Panc1 (cell line): ENCODE measurements around the gene MAN2A2. TPM values are rescaled to one million over a fixed set of nuclear protein-coding genes. Genes with fewer than 3 reads are reported as not detected.

Experiments
- ATAC-seq: fragments of 200-7000 bp; cut with Tn5 transposase; 2 replicates; pipeline ENCODE4 v1.9.1; 2020; ENCODE audit warnings: mild to moderate bottlenecking, moderate library complexity
- BruUV-seq: library from RNA; stranded (reverse); fragments of 400-500 nt; replicated peaks from 2 replicates; lab custom pipeline; 2021; lab: Mats Ljungman, UMichigan
- CTCF ChIA-PET: fragments of 300-600 bp; sonication (Branson Sonifier 250); formaldehyde crosslinking; loops from one replicate; lab custom pipeline; 2022; ENCODE audit warnings: antibody characterized with exemption; lab: Charles Lee
- POLR2A ChIA-PET: fragments of 300-600 bp; sonication (Branson Sonifier 250); formaldehyde crosslinking; loops from one replicate; lab custom pipeline; 2022; ENCODE audit warnings: antibody characterized with exemption; lab: Charles Lee
- DNase-seq: peaks from one replicate; pipeline ENCODE4 v3.0.0-alpha.2; 2010; ENCODE audit warnings: low read depth, low spot score
- H3K27ac ChIP-seq: 2 replicates; pipeline ENCODE4 v1.5.1; 2011; ENCODE audit warnings: mild to moderate bottlenecking, low read length, inconsistent platforms
- H3K27me3 ChIP-seq: fragments of 200-500 bp; sonication (Bioruptor generic); 2 replicates; pipeline ENCODE4 v1.6.0; 2014; ENCODE audit warnings: low read length, inconsistent platforms; ENCODE audit not compliant: control insufficient read depth, insufficient read depth
- H3K36me3 ChIP-seq: fragments of 200-500 bp; sonication (Bioruptor generic); 2 replicates; pipeline ENCODE4 v1.5.1; 2014; ENCODE audit warnings: inconsistent platforms, mild to moderate bottlenecking, low read length, moderate library complexity; ENCODE audit not compliant: control insufficient read depth, insufficient read depth
- H3K4me1 ChIP-seq: 2 replicates; pipeline ENCODE4 v1.5.1; 2011; ENCODE audit warnings: inconsistent platforms, mild to moderate bottlenecking, low read length, moderate library complexity; ENCODE audit not compliant: control insufficient read depth, insufficient read depth
- H3K4me3 ChIP-seq, 2 experiments: 2 replicates each; pipeline ENCODE4 v1.5.1; 2011 to 2012; ENCODE audit warnings: low read depth in 2 of 2, low read length in 2 of 2, mild to moderate bottlenecking in 2 of 2, inconsistent platforms in 1 of 2, moderate library complexity in 1 of 2
- H3K9me3 ChIP-seq: fragments of 200-500 bp; sonication (Bioruptor generic); 2 replicates; pipeline ENCODE4 v1.5.1; 2014; ENCODE audit warnings: low read depth, mild to moderate bottlenecking, inconsistent platforms, low read length, moderate library complexity; ENCODE audit not compliant: control insufficient read depth, insufficient read depth
- POLR2AphosphoS5 ChIP-seq: IDR thresholded peaks from 2 replicates; pipeline ENCODE4 v1.6.1; 2012; ENCODE audit warnings: mild to moderate bottlenecking, low read depth, low read length, moderate library complexity
- SIN3A ChIP-seq: IDR thresholded peaks from 2 replicates; pipeline ENCODE4 v1.6.1; 2012; ENCODE audit warnings: low read depth, mild to moderate bottlenecking, low read length, moderate library complexity, borderline replicate concordance; ENCODE audit not compliant: insufficient read depth
- TCF7L2 ChIP-seq: IDR thresholded peaks from 2 replicates; pipeline ENCODE4 v1.6.1; 2011; ENCODE audit warnings: mild to moderate bottlenecking, low read depth, low read length, inconsistent platforms
- in situ Hi-C: cut with HindIII; loops from 2 replicates; pipeline ENCODE4 v1.10.0; 2016; ENCODE audit warnings: low sequenced_read_pairs, low pct_unique_long_range_greater_than_20kb
- intact Hi-C: fragments of 100-400 bp; cut with micrococcal nuclease; formaldehyde crosslinking; loops from one replicate; pipeline ENCODE4 v1.10.0; 2022; ENCODE audit not compliant: unreplicated experiment
- total RNA-seq: library from RNA; stranded (reverse); gene quantifications from one replicate; pipeline ENCODE4 v1.2.1, GENCODE V29; 2021; ENCODE audit not compliant: unreplicated experiment
- TF ChIP-seq, protein P1 (sequence below): fragments of 450-650 bp; IDR thresholded peaks from 2 replicates; pipeline ENCODE4 v1.5.1; 2017; ENCODE audit warnings: mild to moderate bottlenecking
- TF ChIP-seq, protein P2 (sequence below), 2 experiments: IDR thresholded peaks; 2 replicates each; pipeline ENCODE4 v1.6.1; 2011 to 2012; ENCODE audit warnings: low read depth in 2 of 2, control low read depth in 1 of 2, low read length in 1 of 2, mild to moderate bottlenecking in 1 of 2, moderate library complexity in 1 of 2; ENCODE audit not compliant: insufficient read depth in 1 of 2

MAN2A2 gene
- total RNA-seq, 1 experiment from 2014 or later, result 77.2 TPM

DNA sequence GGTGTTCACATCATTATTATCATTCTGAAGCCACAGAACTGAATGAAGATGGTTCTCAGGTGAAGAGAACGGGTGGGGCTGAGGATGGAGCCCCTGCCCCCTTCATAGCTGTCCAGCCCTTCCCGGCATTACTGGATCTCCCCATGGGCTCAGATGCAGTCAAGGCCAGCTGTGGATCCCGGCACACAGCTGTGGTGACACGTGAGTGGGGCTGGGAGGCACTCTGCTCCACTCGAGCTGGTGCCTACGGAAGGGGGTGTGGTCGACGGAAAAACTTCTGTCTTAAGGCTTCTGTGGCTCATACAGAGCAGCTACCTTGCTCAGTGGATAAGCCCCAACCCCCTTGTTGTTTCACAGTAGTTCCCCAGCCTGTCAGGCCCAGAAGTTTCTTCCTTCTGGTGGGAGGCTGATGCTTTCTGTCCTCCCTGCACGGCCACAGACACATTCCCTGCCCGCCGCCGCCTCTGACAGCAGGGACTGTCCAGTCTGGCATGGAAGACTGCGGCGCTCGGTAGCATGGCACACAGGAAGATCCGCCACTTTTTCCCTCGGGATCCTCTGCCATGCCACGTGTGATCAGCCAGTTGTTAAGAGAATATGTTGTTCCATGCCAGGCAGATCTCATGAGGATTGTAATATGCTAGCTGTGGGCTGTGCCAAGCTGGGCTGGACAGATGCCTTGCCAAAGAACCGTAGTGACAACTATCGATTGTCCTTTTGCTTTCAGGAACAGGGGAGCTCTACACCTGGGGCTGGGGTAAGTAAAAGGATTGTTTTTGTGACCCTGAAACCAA lies 57.4 kb downstream of the MAN2A2 start:
- peaks cover 6% of the 10 kb centered on the region for H3K36me3 ChIP-seq
- no peak for ATAC-seq
- no peak overlapping the region for H3K27ac ChIP-seq
- H3K4me3 ChIP-seq, result no peak overlapping the region
- POLR2A ChIA-PET, result no interaction called here
- no peak for DNase-seq
- BruUV-seq, result no TSS peak
- no peaks in the 10 kb centered on the region for H3K27me3 ChIP-seq
- in situ Hi-C loops (no loop called here), intact Hi-C loops (no loop called here)
- H3K9me3 ChIP-seq, result no peaks in the 10 kb centered on the region
- TF ChIP-seq, protein P1, sequence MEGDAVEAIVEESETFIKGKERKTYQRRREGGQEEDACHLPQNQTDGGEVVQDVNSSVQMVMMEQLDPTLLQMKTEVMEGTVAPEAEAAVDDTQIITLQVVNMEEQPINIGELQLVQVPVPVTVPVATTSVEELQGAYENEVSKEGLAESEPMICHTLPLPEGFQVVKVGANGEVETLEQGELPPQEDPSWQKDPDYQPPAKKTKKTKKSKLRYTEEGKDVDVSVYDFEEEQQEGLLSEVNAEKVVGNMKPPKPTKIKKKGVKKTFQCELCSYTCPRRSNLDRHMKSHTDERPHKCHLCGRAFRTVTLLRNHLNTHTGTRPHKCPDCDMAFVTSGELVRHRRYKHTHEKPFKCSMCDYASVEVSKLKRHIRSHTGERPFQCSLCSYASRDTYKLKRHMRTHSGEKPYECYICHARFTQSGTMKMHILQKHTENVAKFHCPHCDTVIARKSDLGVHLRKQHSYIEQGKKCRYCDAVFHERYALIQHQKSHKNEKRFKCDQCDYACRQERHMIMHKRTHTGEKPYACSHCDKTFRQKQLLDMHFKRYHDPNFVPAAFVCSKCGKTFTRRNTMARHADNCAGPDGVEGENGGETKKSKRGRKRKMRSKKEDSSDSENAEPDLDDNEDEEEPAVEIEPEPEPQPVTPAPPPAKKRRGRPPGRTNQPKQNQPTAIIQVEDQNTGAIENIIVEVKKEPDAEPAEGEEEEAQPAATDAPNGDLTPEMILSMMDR, result no peak
- TF ChIP-seq, protein P2, sequence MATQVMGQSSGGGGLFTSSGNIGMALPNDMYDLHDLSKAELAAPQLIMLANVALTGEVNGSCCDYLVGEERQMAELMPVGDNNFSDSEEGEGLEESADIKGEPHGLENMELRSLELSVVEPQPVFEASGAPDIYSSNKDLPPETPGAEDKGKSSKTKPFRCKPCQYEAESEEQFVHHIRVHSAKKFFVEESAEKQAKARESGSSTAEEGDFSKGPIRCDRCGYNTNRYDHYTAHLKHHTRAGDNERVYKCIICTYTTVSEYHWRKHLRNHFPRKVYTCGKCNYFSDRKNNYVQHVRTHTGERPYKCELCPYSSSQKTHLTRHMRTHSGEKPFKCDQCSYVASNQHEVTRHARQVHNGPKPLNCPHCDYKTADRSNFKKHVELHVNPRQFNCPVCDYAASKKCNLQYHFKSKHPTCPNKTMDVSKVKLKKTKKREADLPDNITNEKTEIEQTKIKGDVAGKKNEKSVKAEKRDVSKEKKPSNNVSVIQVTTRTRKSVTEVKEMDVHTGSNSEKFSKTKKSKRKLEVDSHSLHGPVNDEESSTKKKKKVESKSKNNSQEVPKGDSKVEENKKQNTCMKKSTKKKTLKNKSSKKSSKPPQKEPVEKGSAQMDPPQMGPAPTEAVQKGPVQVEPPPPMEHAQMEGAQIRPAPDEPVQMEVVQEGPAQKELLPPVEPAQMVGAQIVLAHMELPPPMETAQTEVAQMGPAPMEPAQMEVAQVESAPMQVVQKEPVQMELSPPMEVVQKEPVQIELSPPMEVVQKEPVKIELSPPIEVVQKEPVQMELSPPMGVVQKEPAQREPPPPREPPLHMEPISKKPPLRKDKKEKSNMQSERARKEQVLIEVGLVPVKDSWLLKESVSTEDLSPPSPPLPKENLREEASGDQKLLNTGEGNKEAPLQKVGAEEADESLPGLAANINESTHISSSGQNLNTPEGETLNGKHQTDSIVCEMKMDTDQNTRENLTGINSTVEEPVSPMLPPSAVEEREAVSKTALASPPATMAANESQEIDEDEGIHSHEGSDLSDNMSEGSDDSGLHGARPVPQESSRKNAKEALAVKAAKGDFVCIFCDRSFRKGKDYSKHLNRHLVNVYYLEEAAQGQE (IDR thresholded peaks at IDR 0.05; ENCODE audit: insufficient read depth in 1 of 2, low read depth in 2 of 2, low read length in 1 of 2), result no peak
- no peak for TF ChIP-seq SIN3A
- no peak for TF ChIP-seq TCF7L2
- TF ChIP-seq POLR2AphosphoS5, result no peak
- CTCF ChIA-PET, result no interaction called here
- H3K4me1 ChIP-seq, result peaks cover 13% of the 10 kb centered on the region

DNA sequence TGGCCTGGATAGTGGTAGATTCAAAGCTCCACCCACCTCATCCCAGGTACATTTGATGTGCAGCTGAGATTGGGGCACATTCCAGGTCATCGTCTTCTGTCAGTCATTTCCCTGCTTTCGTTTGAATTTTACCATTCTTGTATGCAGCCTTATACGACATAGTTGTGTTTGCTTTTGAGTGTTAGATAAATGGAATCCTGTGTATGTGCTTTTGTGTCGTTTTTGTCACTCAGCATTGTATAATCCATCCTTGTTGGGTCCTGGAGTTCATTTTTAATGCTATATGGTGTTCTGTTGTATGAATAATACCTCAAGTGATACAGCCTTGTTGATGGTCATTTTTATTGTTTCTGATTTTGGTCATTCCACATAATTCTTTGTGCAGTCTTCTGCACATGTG lies 58.9 kb downstream of the MAN2A2 start:
- ChIA-PET POLR2A (no interaction called here), CTCF (no interaction called here)
- Histone ChIP-seq H3K27ac (no peak overlapping the region), H3K36me3 (peaks cover 19% of the 10 kb centered on the region), H3K9me3 (no peaks in the 10 kb centered on the region), H3K4me1 (peaks cover 4% of the 10 kb centered on the region), H3K27me3 (no peaks in the 10 kb centered on the region), H3K4me3 (no peak overlapping the region)
- TF ChIP-seq POLR2AphosphoS5, result no peak; the same call in 1 of the 2 replicates
- TF ChIP-seq TCF7L2, result no peak
- TF ChIP-seq, protein P2 (IDR thresholded peaks at IDR 0.05; ENCODE audit: insufficient read depth in 1 of 2, low read depth in 2 of 2, low read length in 1 of 2), result no peak
- no peak for TF ChIP-seq SIN3A
- TF ChIP-seq, protein P1, result no peak
- ATAC-seq (no peak), DNase-seq (no peak)
- BruUV-seq, result no TSS peak
- intact Hi-C loops (no loop called here), in situ Hi-C loops (no loop called here)
